Colonic mucosa (tissue), 4 donors: ENCODE measurements around the gene NPM3. TPM values are rescaled to one million over a fixed set of nuclear protein-coding genes. Genes with fewer than 3 reads are reported as not detected.

Experiments used
- DNase-seq: peaks from one replicate; pipeline ENCODE4 v3.0.0-alpha.2; 2020
- H3K27ac ChIP-seq: fragments of 200-600 bp; one replicate; pipeline ENCODE4 v1.8.0; 2021
- H3K27me3 ChIP-seq: fragments of 200-600 bp; one replicate; pipeline ENCODE4 v1.8.0; 2021
- H3K36me3 ChIP-seq: fragments of 200-600 bp; one replicate; pipeline ENCODE4 v1.8.0; 2021
- H3K4me1 ChIP-seq: fragments of 200-600 bp; one replicate; pipeline ENCODE4 v1.8.0; 2021; ENCODE audit warnings: mild to moderate bottlenecking
- H3K4me3 ChIP-seq: fragments of 200-600 bp; one replicate; pipeline ENCODE4 v1.8.0; 2021
- H3K9ac ChIP-seq, 2 donors: one replicate each; pipeline ENCODE4 v1.7.0; 2013; ENCODE audit warnings: control low read depth in 2 of 2, low read depth in 2 of 2, low read length in 2 of 2
- H3K9me3 ChIP-seq: fragments of 200-600 bp; one replicate; pipeline ENCODE4 v1.8.0; 2021
- CTCF ChIP-seq: fragments of 200-600 bp; IDR thresholded peaks from one replicate; pipeline ENCODE4 v1.8.0; 2022; ENCODE audit warnings: antibody characterized with exemption, mild to moderate bottlenecking
- intact Hi-C: fragments of 100-400 bp; cut with DNase I; formaldehyde crosslinking; loops from one replicate; pipeline ENCODE4 v1.14.1; 2022
- total RNA-seq, 2 donors: library from RNA; stranded (reverse); fragmentation: NEBNext Ultra II Directional in 1 of 2; extraction: Animal tissue kit (Norgen Biotek cat#: 25700) in 1 of 2; gene quantifications; one replicate each; pipeline ENCODE4 v1.2.1, GENCODE V29; 2021
- donor health status: healthy.
- donor health status: DM: no; HTN: no; CAD: no.
- donor health status: DM: no; HTN: no; CAD: no.

Gene NPM3
- total RNA-seq, 2 donors from 2014 or later: 14.6 to 73.6 TPM

- peaks cover 42% of the 10 kb centered on the region for H3K27me3 ChIP-seq
- no peak overlapping the region for H3K27ac ChIP-seq
- TF ChIP-seq CTCF: no peak
- intact Hi-C loops: loop anchor here (10.0 kb wide), 1 partner anchor 561 kb away; no protein-coding TSS in a partner anchor
- no peak overlapping the region for H3K4me3 ChIP-seq
- no peaks in the 10 kb centered on the region for H3K9me3 ChIP-seq
- DNase-seq: no peak
- peaks cover 14% of the 10 kb centered on the region for H3K4me1 ChIP-seq
- no peak overlapping the region for H3K9ac ChIP-seq
- no peaks in the 10 kb centered on the region for H3K36me3 ChIP-seq
Observed at GRCh38 chr10:101776161-101776817, 7.0 kb downstream of the NPM3 start.

GRCh38 chr10:101775273-101776160, 7.7 kb downstream of the NPM3 start, which contains the start of gene FGF8:
FGF8 (minus strand) TSS chr10:101776114; CDS start chr10:101775900, 214 bp downstream.
- Histone ChIP-seq H3K4me1 (peaks cover 7% of the 10 kb centered on the region), H3K4me3 (no peak within 1 kb of the TSS), H3K9me3 (no peaks in the 10 kb centered on the region), H3K27ac (no peak within 1 kb of the TSS), H3K27me3 (peaks cover 46% of the 10 kb centered on the region), H3K9ac (no peak within 1 kb of the TSS), H3K36me3 (no peaks in the 10 kb centered on the region)
- DNase-seq: no peak
- no peak for TF ChIP-seq CTCF
- intact Hi-C loops: loop anchor here (10.0 kb wide), 1 partner anchor 561 kb away; no protein-coding TSS in a partner anchor

GRCh38 chr10:101774589-101775272, 8.5 kb downstream of the NPM3 start:
- no peak for TF ChIP-seq CTCF
- DNase-seq: no peak
- no peaks in the 10 kb centered on the region for H3K36me3 ChIP-seq
- intact Hi-C loops: loop anchor here (10.0 kb wide), 1 partner anchor 560 kb away; no protein-coding TSS in a partner anchor
- peaks cover 46% of the 10 kb centered on the region for H3K27me3 ChIP-seq
- H3K27ac ChIP-seq: no peak overlapping the region
- H3K4me3 ChIP-seq: no peak overlapping the region
- no peak overlapping the region for H3K9ac ChIP-seq
- H3K4me1 ChIP-seq: peaks cover 3% of the 10 kb centered on the region
- H3K9me3 ChIP-seq: no peaks in the 10 kb centered on the region

DNA sequence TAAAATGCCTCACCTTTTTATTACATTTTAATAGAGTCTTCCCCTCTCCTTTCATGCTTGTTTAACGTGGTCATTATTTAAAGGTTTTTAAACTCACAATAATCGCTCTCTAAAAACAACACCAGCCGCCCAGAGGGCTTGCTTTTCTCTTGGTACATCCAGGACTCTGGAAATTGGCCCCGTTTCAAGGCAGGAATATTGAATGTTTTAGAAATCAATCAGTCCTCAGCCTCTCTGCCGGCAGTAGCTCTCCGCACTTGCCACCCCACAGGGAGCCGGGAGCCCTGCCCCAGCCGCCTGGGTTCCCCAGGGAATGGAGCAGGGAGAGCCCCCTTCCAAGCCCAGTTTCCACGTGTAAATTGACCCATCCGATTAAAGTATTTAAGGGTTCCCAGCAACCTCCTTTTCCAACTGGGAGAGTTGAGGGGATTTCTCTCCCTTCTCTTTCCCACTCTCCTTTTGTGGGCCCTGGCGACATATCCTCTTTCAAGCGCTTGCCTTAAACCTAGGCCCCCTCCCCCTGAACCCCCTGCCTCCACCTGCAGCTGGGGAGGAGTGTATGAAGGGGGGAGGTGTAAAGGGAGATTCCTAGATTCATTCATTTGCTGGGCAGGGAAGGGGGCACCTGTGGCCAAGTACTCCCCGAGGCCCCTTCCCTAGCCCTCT, 9.2 kb downstream of the NPM3 start:
- H3K9ac ChIP-seq: no peak overlapping the region
- intact Hi-C loops: loop anchor here (10.0 kb wide), 1 partner anchor 559 kb away; no protein-coding TSS in a partner anchor
- no peak overlapping the region for H3K27ac ChIP-seq
- no peaks in the 10 kb centered on the region for H3K36me3 ChIP-seq
- no peak for DNase-seq
- H3K9me3 ChIP-seq: no peaks in the 10 kb centered on the region
- no peaks in the 10 kb centered on the region for H3K4me1 ChIP-seq
- H3K27me3 ChIP-seq: peaks cover 46% of the 10 kb centered on the region
- TF ChIP-seq CTCF: no peak
- H3K4me3 ChIP-seq: no peak overlapping the region
